GM06990 (cell line): ENCODE results near the gene GMFB.

Experiments used
- DNase-seq: peaks from one replicate; pipeline ENCODE4 v3.0.0-alpha.2; 2011; ENCODE audit not compliant: insufficient read length; ENCODE audit errors: extremely low read depth
- H3K27me3 ChIP-seq: replicated peaks from 2 replicates; pipeline ENCODE4 v1.6.0; 2011; ENCODE audit warnings: low read length; ENCODE audit not compliant: control insufficient read depth, insufficient read depth
- H3K36me3 ChIP-seq: 2 replicates; pipeline ENCODE4 v1.5.1; 2011; ENCODE audit warnings: low read length; ENCODE audit not compliant: control insufficient read depth, insufficient read depth
- H3K4me3 ChIP-seq: replicated peaks from 2 replicates; pipeline ENCODE4 v1.5.1; 2011; ENCODE audit warnings: low read depth, mild to moderate bottlenecking, control low read depth, low read length
- TF ChIP-seq, protein P1 (sequence below): IDR thresholded peaks from 2 replicates; pipeline ENCODE4 v1.5.1; 2011; ENCODE audit warnings: low read length, control low read depth, mild to moderate bottlenecking, inconsistent platforms; ENCODE audit not compliant: insufficient read depth, poor library complexity, severe bottlenecking

The GMFB gene

DNA sequence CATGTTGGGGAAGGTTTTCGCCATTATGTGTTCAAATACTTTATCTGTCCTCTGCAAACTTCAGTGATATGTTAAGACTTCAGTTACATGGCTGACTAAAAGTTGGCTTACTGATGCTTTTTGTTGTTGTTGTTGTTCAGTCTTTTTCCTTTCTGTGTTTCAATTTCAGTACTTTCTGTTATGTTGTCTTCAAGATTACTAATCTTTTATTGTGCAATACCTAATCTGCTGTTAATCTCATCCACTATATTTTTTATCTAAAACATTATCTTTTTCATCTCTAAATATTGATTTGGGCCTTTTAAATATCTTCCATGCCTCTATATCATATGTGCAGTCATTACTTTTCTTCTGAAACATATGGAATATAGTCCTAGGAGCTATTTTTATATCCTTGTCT lies 27.9 kb upstream of the GMFB start:
- no peak for DNase-seq
- Histone ChIP-seq H3K36me3 (no peaks in the 10 kb centered on the region), H3K27me3 (no peaks in the 10 kb centered on the region), H3K4me3 (no peak overlapping the region)
- TF ChIP-seq, protein P1, sequence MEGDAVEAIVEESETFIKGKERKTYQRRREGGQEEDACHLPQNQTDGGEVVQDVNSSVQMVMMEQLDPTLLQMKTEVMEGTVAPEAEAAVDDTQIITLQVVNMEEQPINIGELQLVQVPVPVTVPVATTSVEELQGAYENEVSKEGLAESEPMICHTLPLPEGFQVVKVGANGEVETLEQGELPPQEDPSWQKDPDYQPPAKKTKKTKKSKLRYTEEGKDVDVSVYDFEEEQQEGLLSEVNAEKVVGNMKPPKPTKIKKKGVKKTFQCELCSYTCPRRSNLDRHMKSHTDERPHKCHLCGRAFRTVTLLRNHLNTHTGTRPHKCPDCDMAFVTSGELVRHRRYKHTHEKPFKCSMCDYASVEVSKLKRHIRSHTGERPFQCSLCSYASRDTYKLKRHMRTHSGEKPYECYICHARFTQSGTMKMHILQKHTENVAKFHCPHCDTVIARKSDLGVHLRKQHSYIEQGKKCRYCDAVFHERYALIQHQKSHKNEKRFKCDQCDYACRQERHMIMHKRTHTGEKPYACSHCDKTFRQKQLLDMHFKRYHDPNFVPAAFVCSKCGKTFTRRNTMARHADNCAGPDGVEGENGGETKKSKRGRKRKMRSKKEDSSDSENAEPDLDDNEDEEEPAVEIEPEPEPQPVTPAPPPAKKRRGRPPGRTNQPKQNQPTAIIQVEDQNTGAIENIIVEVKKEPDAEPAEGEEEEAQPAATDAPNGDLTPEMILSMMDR = no peak

DNA sequence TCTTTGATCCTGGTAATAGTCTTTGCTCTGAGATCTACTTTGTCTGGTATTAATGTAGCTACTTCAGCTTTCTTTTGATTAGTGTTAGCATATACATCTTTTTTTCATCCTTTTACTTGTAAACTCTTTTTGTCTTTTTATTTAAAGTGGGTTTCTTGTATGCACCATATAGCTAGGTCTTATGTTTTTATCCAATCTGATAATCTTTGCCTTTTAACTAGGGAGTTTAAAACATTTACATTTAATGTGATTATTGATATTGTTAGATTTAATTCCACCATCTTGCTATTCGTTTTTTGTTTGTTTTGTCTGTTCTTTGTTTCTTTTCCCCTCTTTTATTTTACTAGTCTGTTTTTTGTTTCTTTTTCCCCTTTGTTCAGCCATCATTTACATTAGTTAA lies 26.9 kb upstream of the GMFB start:
- Histone ChIP-seq H3K4me3 (no peak overlapping the region), H3K27me3 (no peaks in the 10 kb centered on the region), H3K36me3 (no peaks in the 10 kb centered on the region)
- TF ChIP-seq, protein P1 = no peak
- no peak for DNase-seq

DNA sequence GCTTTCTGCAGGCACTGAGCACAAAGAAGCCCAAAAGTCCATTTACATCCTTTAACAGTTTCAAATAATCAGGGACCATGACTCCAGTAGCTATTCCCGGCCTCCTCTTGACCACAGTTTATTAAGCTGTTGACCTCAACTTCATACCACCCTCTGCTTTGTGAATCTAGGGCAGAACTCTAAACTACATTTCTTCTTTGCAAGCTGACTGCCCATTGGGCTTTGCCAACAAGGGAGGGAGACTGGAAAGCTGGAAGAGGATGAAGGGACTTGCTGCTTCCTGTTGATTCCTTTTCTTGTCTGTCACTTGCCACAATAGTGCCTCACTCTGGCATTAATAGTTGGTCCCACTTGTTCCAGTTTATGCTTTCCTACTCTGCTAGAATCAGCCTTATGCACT lies 23.6 kb upstream of the GMFB start:
- Histone ChIP-seq H3K36me3 (no peaks in the 10 kb centered on the region), H3K27me3 (no peaks in the 10 kb centered on the region), H3K4me3 (no peak overlapping the region)
- TF ChIP-seq, protein P1 = no peak
- DNase-seq = no peak

DNA sequence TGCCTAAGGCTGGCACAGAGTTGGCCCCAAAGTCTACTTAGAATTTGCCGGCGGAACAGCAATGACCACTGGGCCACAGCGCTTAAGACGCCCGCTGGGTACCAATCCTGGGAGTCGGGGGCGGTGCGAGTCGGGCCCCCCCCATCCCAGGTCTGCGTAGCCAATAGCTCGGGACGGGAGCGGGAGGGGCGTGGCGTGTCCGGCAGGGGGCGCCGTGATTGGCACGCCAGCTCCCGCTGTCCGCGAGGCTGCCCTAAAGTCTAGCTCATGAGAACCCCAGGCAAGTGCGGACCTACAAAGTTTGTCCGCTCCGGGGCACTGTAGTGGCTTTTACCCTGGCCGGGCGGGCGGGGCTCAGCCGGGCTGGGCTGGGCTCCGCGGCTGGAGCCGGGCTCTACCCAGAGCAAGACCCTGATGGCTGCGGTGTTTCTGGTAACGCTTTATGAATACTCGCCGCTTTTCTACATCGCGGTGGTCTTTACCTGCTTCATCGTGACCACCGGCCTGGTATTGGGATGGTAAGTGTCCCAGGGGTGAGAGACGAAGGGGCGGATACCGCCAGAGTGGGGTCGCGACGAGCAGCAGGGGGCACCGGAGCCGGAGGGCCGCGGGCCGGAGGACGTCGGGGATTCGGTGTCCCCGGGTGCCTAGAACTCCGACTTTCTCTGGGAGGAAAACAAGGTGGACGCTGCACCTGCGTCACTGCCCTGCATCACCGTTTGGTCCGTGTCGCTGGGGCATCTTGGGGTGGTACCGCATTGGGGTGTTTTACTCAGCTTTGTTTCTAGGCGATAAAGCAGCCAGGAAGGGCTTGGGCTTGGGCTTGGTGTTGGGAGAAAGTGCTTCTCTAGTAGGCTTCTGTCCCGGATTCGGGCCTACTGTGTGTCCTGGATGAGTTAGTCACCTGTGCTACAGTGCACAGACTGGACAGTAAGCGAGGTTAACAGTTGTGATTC lies 21.0 kb upstream of the GMFB start, which contains the start of gene CGRRF1:
TSS of gene CGRRF1 (plus strand) at position 361 of the 956 bp plus-strand sequence. CDS start at position 415, 54 bp downstream.
- Histone ChIP-seq H3K36me3 (no peaks in the 10 kb centered on the region), H3K4me3 (peak within 1 kb of the TSS; percentile 84), H3K27me3 (no peaks in the 10 kb centered on the region)
- peak; percentile 99 for DNase-seq
- TF ChIP-seq, protein P1 = peak; percentile 30

DNA sequence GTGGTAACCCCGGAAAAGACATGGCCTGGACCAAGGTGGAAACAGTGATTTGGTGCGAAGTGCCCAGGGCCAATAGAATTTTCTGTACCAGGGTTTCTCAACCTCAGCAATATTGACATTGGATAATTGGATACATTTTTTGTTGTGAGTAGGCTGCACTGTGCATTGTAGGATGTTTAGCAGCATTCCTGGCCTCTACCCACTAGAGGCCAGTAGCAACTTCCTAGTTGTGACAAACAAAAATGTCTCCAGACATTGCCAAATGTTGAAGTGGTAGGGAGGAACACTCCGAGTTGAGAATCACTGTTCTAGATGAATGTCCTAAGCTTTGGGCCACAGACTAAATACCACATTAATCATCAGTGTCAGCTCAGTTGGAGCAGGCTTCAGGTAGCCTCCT lies 14.7 kb upstream of the GMFB start:
- no peak for DNase-seq
- H3K4me3 ChIP-seq = no peak overlapping the region
- no peaks in the 10 kb centered on the region for H3K27me3 ChIP-seq
- no peaks in the 10 kb centered on the region for H3K36me3 ChIP-seq
- TF ChIP-seq, protein P1 = peak; percentile 50
